K562 (cell line): Measurements from ENCODE around the gene HIPK2. TPM values are rescaled to one million over a fixed set of nuclear protein-coding genes. Genes with fewer than 3 reads are reported as not detected.

Experiments used
- CTCF ChIP-seq, 3 experiments: IDR thresholded peaks in 2 of 3; conservative IDR thresholded peaks in 1 of 3; 2 replicates each; pipeline ENCODE4 v1.5.1; 2011 to 2012; ENCODE audit warnings: low read length in 3 of 3, mild to moderate bottlenecking in 3 of 3, control low read depth in 2 of 3, improper control_type of control experiment in 1 of 3, inconsistent platforms in 1 of 3, low read depth in 1 of 3, mixed read lengths in 1 of 3, moderate library complexity in 1 of 3; ENCODE audit not compliant: insufficient read depth in 2 of 3
- E2F8 ChIP-seq: fragments of 450-650 bp; IDR thresholded peaks from 2 replicates; pipeline ENCODE4 v1.7.1; 2018; ENCODE audit warnings: mild to moderate bottlenecking, low read depth; ENCODE audit not compliant: partially characterized antibody
- FOXK1 ChIP-seq: sonication (generic); formaldehyde crosslinking; IDR thresholded peaks from 2 replicates; pipeline ENCODE4 v1.8.0; 2022; ENCODE audit warnings: missing genetic modification reagents, mild to moderate bottlenecking, borderline replicate concordance
- GTF2F1 ChIP-seq: IDR thresholded peaks from 2 replicates; pipeline ENCODE4 v1.6.1; 2011; ENCODE audit warnings: low read depth, low read length, improper control_type of control experiment
- ILF3 ChIP-seq: fragments of 450-650 bp; IDR thresholded peaks from 2 replicates; pipeline ENCODE4 v1.6.1; 2018; ENCODE audit warnings: antibody characterized with exemption, mild to moderate bottlenecking, moderate library complexity, borderline replicate concordance
- NRF1 ChIP-seq, 2 experiments: fragments of 450-650 bp; IDR thresholded peaks in 1 of 2; conservative IDR thresholded peaks in 1 of 2; 2 replicates each; pipeline ENCODE4 v1.6.1; 2014; ENCODE audit warnings: mild to moderate bottlenecking in 2 of 2
- POLR2B ChIP-seq: fragments of 450-650 bp; IDR thresholded peaks from 2 replicates; pipeline ENCODE4 v1.6.1; 2018; ENCODE audit warnings: low read depth; ENCODE audit not compliant: partially characterized antibody
- POU5F1 ChIP-seq: fragments of 150-350 bp; IDR thresholded peaks from 2 replicates; pipeline ENCODE4 v1.6.1; 2014; ENCODE audit warnings: borderline replicate concordance, low read length, low read depth, mild to moderate bottlenecking; ENCODE audit not compliant: partially characterized antibody
- SMC3 ChIP-seq: conservative IDR thresholded peaks from 2 replicates; pipeline ENCODE4 v1.6.1; 2011; ENCODE audit warnings: low read depth, low read length, improper control_type of control experiment; ENCODE audit not compliant: insufficient read depth
- SRF ChIP-seq, 2 experiments: fragments of 250-450, 450-650 bp in 1 of 2; sonication (Bioruptor Pico) in 1 of 2; sonication (generic) in 1 of 2; formaldehyde crosslinking; IDR thresholded peaks; 2 replicates each; pipeline versions ENCODE4 v1.5.0 to v1.5.1; 2020 to 2022; ENCODE audit warnings: mild to moderate bottlenecking in 1 of 2, missing genetic modification reagents in 1 of 2
- SRSF7 ChIP-seq: fragments of 200-400 bp; formaldehyde crosslinking; optimal IDR thresholded peaks from 2 replicates; pipeline ENCODE3; 2017; ENCODE audit warnings: mild to moderate bottlenecking, low read depth, low read length
- ZC3H4 ChIP-seq: sonication (generic); formaldehyde crosslinking; IDR thresholded peaks from 2 replicates; pipeline ENCODE4 v1.9.0; 2021; ENCODE audit warnings: missing genetic modification reagents, borderline replicate concordance
- ZKSCAN8 ChIP-seq: fragments of 200-800 bp; sonication (Bioruptor generic); IDR thresholded peaks from 2 replicates; pipeline ENCODE4 v1.6.1; 2016; ENCODE audit warnings: missing genetic modification characterization, missing compliant biosample characterization
- ZNF124 ChIP-seq: sonication (generic); formaldehyde crosslinking; IDR thresholded peaks from 2 replicates; pipeline ENCODE4 v1.8.1; 2022; ENCODE audit warnings: missing genetic modification reagents
- ZNF212 ChIP-seq: fragments of 450-650 bp; formaldehyde crosslinking; IDR thresholded peaks from 2 replicates; pipeline ENCODE4 v1.4.0; 2020; ENCODE audit warnings: mild to moderate bottlenecking
- ZNF24 ChIP-seq: fragments of 450-650 bp; IDR thresholded peaks from 2 replicates; pipeline ENCODE4 v1.6.1; 2016
- ZNF76 ChIP-seq: fragments of 250-450 bp; sonication (Bioruptor Pico); IDR thresholded peaks from 2 replicates; pipeline ENCODE4 v1.4.0; 2020; ENCODE audit warnings: mild to moderate bottlenecking, moderate library complexity, borderline replicate concordance
- ZZZ3 ChIP-seq: fragments of 450-650 bp; IDR thresholded peaks from 2 replicates; pipeline ENCODE4 v1.6.1; 2016; ENCODE audit warnings: antibody characterized with exemption, mild to moderate bottlenecking, moderate library complexity
- polyA plus RNA-seq, 8 experiments: library from polyadenylated mRNA; depleted of rRNA in 4 of 8; stranded (reverse) in 5 of 8; unstranded in 3 of 8; fragments of >200 nt; fragmentation: Nextera tagmentation in 2 of 8; fragmentation: Illumina TruSeq in 1 of 8; extraction: Ambion mirVana in 2 of 8; extraction: Trizol in 1 of 8; gene quantifications; 2 replicates each; pipeline versions ENCODE4 v1.2.1 to v1.2.3, GENCODE V29; 2011 to 2014; ENCODE audit warnings: inconsistent platforms in 1 of 8, missing spikeins in 1 of 8
- total RNA-seq, 7 experiments: library from RNA; depleted of rRNA in 6 of 7; stranded (reverse); fragments of >200 nt in 6 of 7; fragmentation: Illumina TruSeq in 2 of 7; extraction: Trizol in 2 of 7; gene quantifications; 2 replicates each; pipeline versions ENCODE4 v1.2.1 to v1.2.3, GENCODE V29; 2011 to 2021; ENCODE audit warnings: low replicate concordance in 1 of 7
- TF ChIP-seq, protein P1 (sequence below), 3 experiments: fragments of 200-800 bp in 1 of 3; sonication (Bioruptor generic) in 1 of 3; sonication (generic) in 1 of 3; formaldehyde crosslinking in 1 of 3; IDR thresholded peaks; 2 replicates each; pipeline versions ENCODE4 v1.6.1 to v1.8.0; 2016 to 2022; ENCODE audit warnings: mild to moderate bottlenecking in 2 of 3, missing compliant biosample characterization in 2 of 3, missing genetic modification characterization in 2 of 3, missing genetic modification reagents in 1 of 3
- TF ChIP-seq, protein P2 (sequence below): sonication (generic); formaldehyde crosslinking; IDR thresholded peaks from 2 replicates; pipeline ENCODE4 v1.8.1; 2022; ENCODE audit warnings: missing genetic modification reagents

Gene HIPK2
- total and polyA plus RNA-seq, 9 of the 15 experiments (the other 6 are each of a cell fraction or from before 2014, with no cell fraction given), result 0.69 to 19.8 (median 5.1) TPM

- TF ChIP-seq ZZZ3, result no peak
- TF ChIP-seq E2F8, result no peak
- TF ChIP-seq FOXK1, result no peak
- TF ChIP-seq, protein P1, sequence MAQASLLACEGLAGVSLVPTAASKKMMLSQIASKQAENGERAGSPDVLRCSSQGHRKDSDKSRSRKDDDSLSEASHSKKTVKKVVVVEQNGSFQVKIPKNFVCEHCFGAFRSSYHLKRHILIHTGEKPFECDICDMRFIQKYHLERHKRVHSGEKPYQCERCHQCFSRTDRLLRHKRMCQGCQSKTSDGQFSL (CRISPR knock-in tag; IDR thresholded peaks at IDR 0.05), result no peak
- TF ChIP-seq, protein P1 (tag; IDR thresholded peaks at IDR 0.05), result no peak
- TF ChIP-seq ZNF212, result no peak
- TF ChIP-seq, protein P2, sequence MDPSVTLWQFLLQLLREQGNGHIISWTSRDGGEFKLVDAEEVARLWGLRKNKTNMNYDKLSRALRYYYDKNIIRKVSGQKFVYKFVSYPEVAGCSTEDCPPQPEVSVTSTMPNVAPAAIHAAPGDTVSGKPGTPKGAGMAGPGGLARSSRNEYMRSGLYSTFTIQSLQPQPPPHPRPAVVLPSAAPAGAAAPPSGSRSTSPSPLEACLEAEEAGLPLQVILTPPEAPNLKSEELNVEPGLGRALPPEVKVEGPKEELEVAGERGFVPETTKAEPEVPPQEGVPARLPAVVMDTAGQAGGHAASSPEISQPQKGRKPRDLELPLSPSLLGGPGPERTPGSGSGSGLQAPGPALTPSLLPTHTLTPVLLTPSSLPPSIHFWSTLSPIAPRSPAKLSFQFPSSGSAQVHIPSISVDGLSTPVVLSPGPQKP, result no peak
- no peak for TF ChIP-seq POU5F1
- TF ChIP-seq SRF (CRISPR knock-in tag; IDR thresholded peaks at IDR 0.05), result no peak
- no peak for TF ChIP-seq ZKSCAN8 (CRISPR knock-in tag)
- TF ChIP-seq ZNF24, result no peak
- peak; percentile 93 to 98 (median 98) for TF ChIP-seq CTCF (IDR thresholded peaks at IDR 0.05 in 2 of 3, conservative IDR thresholded peaks at IDR 0.05 in 1 of 3; ENCODE audit: insufficient read depth in 2 of 3, low read depth in 1 of 3, low read length in 3 of 3)
- TF ChIP-seq SRSF7, result no peak
- no peak for TF ChIP-seq NRF1 (conservative IDR thresholded peaks at IDR 0.05 in 1 of 2, IDR thresholded peaks at IDR 0.05 in 1 of 2)
- TF ChIP-seq ZNF76 (CRISPR knock-in tag), result no peak
- no peak for TF ChIP-seq ZNF124 (CRISPR knock-in tag)
- no peak for TF ChIP-seq ZC3H4 (CRISPR knock-in tag)
- peak; percentile 96 for TF ChIP-seq SMC3
- TF ChIP-seq GTF2F1, result no peak
- no peak for TF ChIP-seq ILF3
- no peak for TF ChIP-seq POLR2B
Measured at GRCh38 chr7:139645572-139646523, 131.9 kb downstream of the HIPK2 start (continued).
